DOHH2 (cell line): ENCODE data around the gene CYCS.

Experiments
- H3F3A ChIP-seq: fragments of 200-600 bp; sonication (generic), shearing (Covaris generic); 2 replicates; pipeline ENCODE4 v1.6.0; 2016; ENCODE audit warnings: antibody characterized with exemption, mild to moderate bottlenecking; ENCODE audit not compliant: control insufficient read depth, insufficient read depth
- H3K27ac ChIP-seq: fragments of 200-600 bp; sonication (generic); 2 replicates; pipeline ENCODE4 v1.5.1; 2014; ENCODE audit warnings: low read depth, mild to moderate bottlenecking, low read length, moderate library complexity
- H3K27me3 ChIP-seq: fragments of 200-600 bp; sonication (generic); 2 replicates; pipeline ENCODE4 v1.6.1; 2014; ENCODE audit warnings: mild to moderate bottlenecking, low read length, mixed read lengths; ENCODE audit not compliant: control insufficient read depth
- H3K36me3 ChIP-seq: fragments of 200-600 bp; sonication (generic); 2 replicates; pipeline ENCODE4 v1.6.1; 2014; ENCODE audit warnings: mild to moderate bottlenecking, low read length, moderate library complexity, mixed read lengths; ENCODE audit not compliant: control insufficient read depth
- H3K4me1 ChIP-seq: fragments of 200-600 bp; sonication (generic); 2 replicates; pipeline ENCODE4 v1.6.1; 2014; ENCODE audit warnings: mild to moderate bottlenecking, low read length, mixed read lengths; ENCODE audit not compliant: control insufficient read depth
- H3K4me2 ChIP-seq: fragments of 200-600 bp; sonication (generic); 2 replicates; pipeline ENCODE4 v1.6.0; 2014; ENCODE audit warnings: mild to moderate bottlenecking, low read length, moderate library complexity
- H3K4me3 ChIP-seq: fragments of 200-600 bp; sonication (generic); 2 replicates; pipeline ENCODE4 v1.5.1; 2014; ENCODE audit warnings: mild to moderate bottlenecking, low read length, mixed read lengths
- H3K79me2 ChIP-seq: fragments of 200-600 bp; sonication (generic); 2 replicates; pipeline ENCODE4 v1.6.1; 2014; ENCODE audit warnings: mild to moderate bottlenecking, low read length, mixed read lengths; ENCODE audit not compliant: control insufficient read depth
- H3K9me2 ChIP-seq: fragments of 200-600 bp; sonication (generic); replicated peaks from 2 replicates; pipeline ENCODE4 v1.6.1; 2014; ENCODE audit warnings: mild to moderate bottlenecking, low read length, mixed read lengths; ENCODE audit not compliant: control insufficient read depth
- H3K9me3 ChIP-seq: fragments of 200-600 bp; sonication (generic); 2 replicates; pipeline ENCODE4 v1.6.1; 2014; ENCODE audit warnings: antibody characterized with exemption, low read length, mixed read lengths; ENCODE audit not compliant: control insufficient read depth, insufficient read depth
- H4K20me1 ChIP-seq: fragments of 200-600 bp; sonication (generic); 2 replicates; pipeline ENCODE4 v1.6.0; 2014; ENCODE audit warnings: low read depth, mild to moderate bottlenecking, antibody characterized with exemption, low read length, moderate library complexity; ENCODE audit not compliant: control insufficient read depth, insufficient read depth
- CTCF ChIP-seq: fragments of 200-600 bp; sonication (generic); IDR thresholded peaks from one replicate; pipeline ENCODE4 v1.5.1; 2014; ENCODE audit warnings: antibody characterized with exemption, mild to moderate bottlenecking, low read depth, low read length; ENCODE audit not compliant: poor library complexity, severe bottlenecking
- EZH2phosphoT487 ChIP-seq: fragments of 200-600 bp; sonication (generic); IDR thresholded peaks from 2 replicates; pipeline ENCODE4 v1.6.1; 2017; ENCODE audit warnings: borderline replicate concordance, mild to moderate bottlenecking, antibody characterized with exemption, low read length, moderate library complexity, mixed read lengths

Gene CYCS

GRCh38 chr7:25105911-25106310, 19.1 kb downstream of the CYCS start:
- H3F3A ChIP-seq = no peaks in the 10 kb centered on the region
- TF ChIP-seq CTCF (no peak), EZH2phosphoT487 (no peak)
- peaks cover 18% of the 10 kb centered on the region for H3K27me3 ChIP-seq
- no peak overlapping the region for H3K4me2 ChIP-seq
- no peaks in the 10 kb centered on the region for H4K20me1 ChIP-seq
- no peaks in the 10 kb centered on the region for H3K36me3 ChIP-seq
- no peaks in the 10 kb centered on the region for H3K79me2 ChIP-seq
- H3K27ac ChIP-seq = no peak overlapping the region
- H3K9me2 ChIP-seq = no peaks in the 10 kb centered on the region
- H3K4me1 ChIP-seq = no peaks in the 10 kb centered on the region
- H3K9me3 ChIP-seq = no peaks in the 10 kb centered on the region
- no peak overlapping the region for H3K4me3 ChIP-seq

GRCh38 chr7:25103773-25104172, 21.3 kb downstream of the CYCS start:
- no peak for TF ChIP-seq EZH2phosphoT487
- no peak for TF ChIP-seq CTCF
- Histone ChIP-seq H3K9me3 (no peaks in the 10 kb centered on the region), H4K20me1 (no peaks in the 10 kb centered on the region), H3K36me3 (no peaks in the 10 kb centered on the region), H3K9me2 (no peaks in the 10 kb centered on the region), H3F3A (no peaks in the 10 kb centered on the region), H3K4me3 (no peak overlapping the region), H3K79me2 (no peaks in the 10 kb centered on the region), H3K27me3 (peaks cover 18% of the 10 kb centered on the region), H3K4me2 (no peak overlapping the region), H3K4me1 (no peaks in the 10 kb centered on the region), H3K27ac (no peak overlapping the region)

- Histone ChIP-seq H3K4me1 (no peaks in the 10 kb centered on the region), H3K79me2 (no peaks in the 10 kb centered on the region), H3K4me2 (no peak overlapping the region), H3K27ac (no peak overlapping the region), H3K4me3 (no peak overlapping the region), H4K20me1 (no peaks in the 10 kb centered on the region), H3K27me3 (peaks cover 18% of the 10 kb centered on the region), H3K36me3 (no peaks in the 10 kb centered on the region), H3K9me3 (no peaks in the 10 kb centered on the region), H3F3A (no peaks in the 10 kb centered on the region), H3K9me2 (no peaks in the 10 kb centered on the region)
- TF ChIP-seq CTCF (no peak), EZH2phosphoT487 (no peak)
These were observed 23.2 kb downstream of the CYCS start for GRCh38 chr7:25101817-25102216.
